Testis (tissue), 2 donors: ENCODE measurements around the gene CDK5.

Experiments
- CTCF ChIP-seq, 3 experiments: fragments of 450-650 bp in 2 of 3; fragments of 200-600 bp in 1 of 3; sonication (generic) in 1 of 3; IDR thresholded peaks; one replicate each; pipeline ENCODE4 v1.5.1; 2016 to 2019; ENCODE audit warnings: antibody characterized with exemption in 3 of 3, mild to moderate bottlenecking in 2 of 3, moderate library complexity in 1 of 3
- POLR2A ChIP-seq: fragments of 450-650 bp; IDR thresholded peaks from one replicate; pipeline ENCODE4 v1.6.1; 2017; ENCODE audit warnings: antibody characterized with exemption, mild to moderate bottlenecking, moderate library complexity

GRCh38 chr7:151095123-151095797 is 37.6 kb upstream of the CDK5 start:
- TF ChIP-seq CTCF (IDR thresholded peaks at IDR 0.05) (no peak), POLR2A (no peak)
